A549 treated with AZD2906 at 1 μM for 4 hours (cell line): ENCODE results near the gene ALG11. TPM values are rescaled to one million over a fixed set of nuclear protein-coding genes. Genes with fewer than 3 reads are reported as not detected.

ENCODE experiments used
- total RNA-seq: library from RNA; stranded (reverse); fragments of 200-300 nt; extraction: Qiagen RNA extraction; gene quantifications from 5 replicates; pipeline ENCODE4 v1.2.3, GENCODE V29; 2022

The ALG11 gene
- 5.4 to 12.0 TPM (median 7.3 TPM) in 5 replicates for total RNA-seq

GRCh38 chr13:52011632-52012511, at the start of gene ALG11:
ALG11 (plus strand) TSS chr13:52012398; CDS start chr13:52012419, 21 bp downstream.

GRCh38 chr13:52010890-52011631, 1.1 kb upstream of the ALG11 start, which contains the start of gene ATP7B:
ATP7B (minus strand) TSS chr13:52011450; CDS start chr13:52011337, 113 bp downstream.

DNA sequence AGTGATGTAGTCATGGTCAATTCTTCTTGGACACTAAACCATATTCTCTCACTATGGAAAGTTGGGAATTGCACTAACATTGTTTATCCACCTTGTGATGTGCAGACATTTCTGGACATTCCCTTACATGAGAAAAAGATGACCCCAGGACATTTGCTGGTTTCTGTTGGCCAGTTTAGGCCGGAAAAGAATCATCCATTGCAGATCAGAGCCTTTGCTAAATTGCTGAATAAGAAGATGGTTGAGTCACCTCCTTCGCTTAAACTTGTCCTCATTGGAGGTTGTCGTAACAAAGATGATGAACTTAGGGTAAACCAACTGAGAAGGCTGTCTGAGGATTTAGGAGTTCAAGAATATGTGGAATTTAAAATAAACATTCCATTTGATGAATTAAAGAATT, 12.3 kb downstream of the ALG11 start, which contains the start of gene UTP14C:
Gene UTP14C, plus strand, starts transcription at position 211 of the 400 bp plus-strand sequence. CDS start 4,114 bp downstream, outside the sequence.

Other genes with a start within 250 kb of the ALG11 start
- 4.1 to 5.6 TPM (median 4.7 TPM) in 5 replicates for gene DHRS12, start 208.2 kb upstream of the ALG11 start, total RNA-seq
- gene TMEM272, start 167.2 kb upstream of the ALG11 start, total RNA-seq: not detected in 5 replicates
- gene CCDC70, start 150.4 kb upstream of the ALG11 start, total RNA-seq: not detected in 5 replicates
- 2.1 to 3.4 TPM (median 2.6 TPM) in 5 replicates for gene ATP7B, start 948 bp upstream of the ALG11 start, total RNA-seq
- gene UTP14C, start 12.3 kb downstream of the ALG11 start, total RNA-seq: 5.6 to 7.6 TPM (median 5.9 TPM) in 5 replicates
- 0.07 to 0.13 TPM (median 0.07 TPM) in 4 of 5 replicates, not detected in the other for gene NEK5, start 116.7 kb downstream of the ALG11 start, total RNA-seq
- gene NEK3, start 147.2 kb downstream of the ALG11 start, total RNA-seq: 5.9 to 9.5 TPM (median 7.0 TPM) in 5 replicates